Loucy (cell line): ENCODE results near the gene ANXA6.
A peak's percentile ranks its signal among the peaks of the same experiment; 100 is the strongest.

Experiments
- H2AFZ ChIP-seq: fragments of 200-600 bp; sonication (generic); 2 replicates; pipeline ENCODE4 v1.6.0; 2016; ENCODE audit warnings: antibody characterized with exemption, mild to moderate bottlenecking, low read length, moderate library complexity
- H3F3A ChIP-seq: fragments of 200-600 bp; 2 replicates; pipeline ENCODE4 v1.6.0; 2016; ENCODE audit warnings: antibody characterized with exemption, low read depth, mild to moderate bottlenecking
- H3K27me3 ChIP-seq: fragments of 200-600 bp; sonication (generic); 2 replicates; pipeline ENCODE4 v1.6.1; 2014; ENCODE audit warnings: low read length, mild to moderate bottlenecking; ENCODE audit not compliant: insufficient read depth, poor library complexity, severe bottlenecking
- H3K36me3 ChIP-seq: fragments of 200-600 bp; sonication (generic); 2 replicates; pipeline ENCODE4 v1.6.1; 2016; ENCODE audit warnings: low read length; ENCODE audit not compliant: insufficient read depth
- H3K4me1 ChIP-seq: fragments of 200-600 bp; sonication (generic); 2 replicates; pipeline ENCODE4 v1.5.1; 2014; ENCODE audit warnings: low read length, mild to moderate bottlenecking; ENCODE audit not compliant: insufficient read depth, poor library complexity, severe bottlenecking
- H3K4me2 ChIP-seq: fragments of 200-600 bp; sonication (generic); 2 replicates; pipeline ENCODE4 v1.6.0; 2014; ENCODE audit warnings: antibody characterized with exemption, low read length, low read depth, mild to moderate bottlenecking; ENCODE audit not compliant: poor library complexity, severe bottlenecking
- H3K4me3 ChIP-seq: fragments of 200-600 bp; sonication (generic); 2 replicates; pipeline ENCODE4 v1.5.1; 2014; ENCODE audit warnings: low read length, mild to moderate bottlenecking, mixed read lengths; ENCODE audit not compliant: poor library complexity, severe bottlenecking
- H3K79me2 ChIP-seq: fragments of 200-600 bp; sonication (generic); 2 replicates; pipeline ENCODE4 v1.6.1; 2014; ENCODE audit warnings: low read length; ENCODE audit not compliant: insufficient read depth
- H3K9ac ChIP-seq: fragments of 200-600 bp; sonication (generic); 2 replicates; pipeline ENCODE4 v1.6.0; 2014; ENCODE audit warnings: mild to moderate bottlenecking, low read depth, low read length, moderate library complexity; ENCODE audit not compliant: poor library complexity, severe bottlenecking
- H3K9me2 ChIP-seq: fragments of 200-600 bp; sonication (generic); replicated peaks from 2 replicates; pipeline ENCODE4 v1.6.1; 2016; ENCODE audit warnings: low read depth, low read length, mixed read lengths
- H3K9me3 ChIP-seq: fragments of 200-600 bp; sonication (generic); 2 replicates; pipeline ENCODE4 v1.6.1; 2014; ENCODE audit warnings: mild to moderate bottlenecking, antibody characterized with exemption, low read length, low read depth; ENCODE audit not compliant: insufficient read depth
- H4K20me1 ChIP-seq: fragments of 200-600 bp; sonication (generic); 2 replicates; pipeline ENCODE4 v1.6.0; 2014; ENCODE audit warnings: antibody characterized with exemption, low read length, mild to moderate bottlenecking; ENCODE audit not compliant: insufficient read depth, poor library complexity, severe bottlenecking
- CTCF ChIP-seq: fragments of 200-600 bp; sonication (generic); conservative IDR thresholded peaks from 2 replicates; pipeline ENCODE4 v1.5.1; 2014; ENCODE audit warnings: mild to moderate bottlenecking, antibody characterized with exemption, low read length
- EZH2phosphoT487 ChIP-seq: fragments of 200-600 bp; IDR thresholded peaks from 2 replicates; pipeline ENCODE4 v1.6.1; 2018; ENCODE audit warnings: antibody characterized with exemption, mild to moderate bottlenecking, moderate library complexity, borderline replicate concordance

ANXA6 gene

GRCh38 chr5:151167022-151167421 is 9.4 kb upstream of the ANXA6 start:
- Histone ChIP-seq H3K4me3 (no peak overlapping the region), H3F3A (no peaks in the 10 kb centered on the region), H3K9ac (no peak overlapping the region)

GRCh38 chr5:151164687-151165392 is 7.3 kb upstream of the ANXA6 start:
- TF ChIP-seq CTCF, result peak; percentile 98
- no peak for TF ChIP-seq EZH2phosphoT487
- Histone ChIP-seq H3K4me3 (no peak overlapping the region), H4K20me1 (no peaks in the 10 kb centered on the region), H3F3A (no peaks in the 10 kb centered on the region), H3K9ac (no peak overlapping the region), H3K4me1 (peaks cover 3% of the 10 kb centered on the region), H3K9me2 (no peaks in the 10 kb centered on the region), H3K36me3 (no peaks in the 10 kb centered on the region), H3K4me2 (no peak overlapping the region), H2AFZ (no peak overlapping the region), H3K9me3 (no peaks in the 10 kb centered on the region), H3K27me3 (no peaks in the 10 kb centered on the region), H3K79me2 (no peaks in the 10 kb centered on the region)

More at GRCh38 chr5:151167022-151167421, 9.4 kb upstream of the ANXA6 start:
- H3K4me2 ChIP-seq, result no peak overlapping the region
- H3K9me3 ChIP-seq, result no peaks in the 10 kb centered on the region
- TF ChIP-seq EZH2phosphoT487, result no peak
- TF ChIP-seq CTCF, result no peak
- H3K79me2 ChIP-seq, result no peaks in the 10 kb centered on the region
- H3K27me3 ChIP-seq, result no peaks in the 10 kb centered on the region
- peaks cover 3% of the 10 kb centered on the region for H3K4me1 ChIP-seq
- no peaks in the 10 kb centered on the region for H3K9me2 ChIP-seq
- H4K20me1 ChIP-seq, result no peaks in the 10 kb centered on the region
- H3K36me3 ChIP-seq, result no peaks in the 10 kb centered on the region
- H2AFZ ChIP-seq, result no peak overlapping the region

- Histone ChIP-seq H3K9ac (no peak overlapping the region), H3K4me1 (peaks cover 13% of the 10 kb centered on the region), H3K9me3 (no peaks in the 10 kb centered on the region), H3K27me3 (no peaks in the 10 kb centered on the region), H3K4me3 (no peak overlapping the region), H2AFZ (no peak overlapping the region), H3K36me3 (no peaks in the 10 kb centered on the region), H3K79me2 (peaks cover 10% of the 10 kb centered on the region), H4K20me1 (no peaks in the 10 kb centered on the region), H3K9me2 (no peaks in the 10 kb centered on the region), H3F3A (no peaks in the 10 kb centered on the region), H3K4me2 (no peak overlapping the region)
- TF ChIP-seq EZH2phosphoT487 (no peak), CTCF (no peak)
Measured at GRCh38 chr5:151162776-151163175, 5.2 kb upstream of the ANXA6 start.
